Skin of body (tissue), 2 donors: Measurements from ENCODE around the gene MAPK8IP1. TPM values are rescaled to one million over a fixed set of nuclear protein-coding genes. Genes with fewer than 3 reads are reported as not detected.
A peak's percentile ranks its signal among the peaks of the same experiment; 100 is the strongest.
"Not testable (repeated sequence)": the region's sequence is repeated elsewhere in the genome, so short reads cannot be mapped to it uniquely, and the experiment has no call there.

ENCODE experiments used
- DNase-seq: peaks from one replicate; lab custom pipeline; 2025; lab: John Stamatoyannopoulos, UW
- total RNA-seq: library from RNA; depleted of rRNA; stranded (reverse); fragments of >200 nt; gene quantifications from one replicate; pipeline ENCODE4 v1.2.3, GENCODE V29; 2014

MAPK8IP1 gene
- total RNA-seq, 1 donor from 2014 or later, result 3.7 TPM

GRCh38 chr11:45889555-45889954 is 4.1 kb downstream of the MAPK8IP1 start:
- no peak for DNase-seq

GRCh38 chr11:45889966-45890365 is 4.5 kb downstream of the MAPK8IP1 start:
- DNase-seq, result no peak

- DNase-seq, result no peak
Observed at GRCh38 chr11:45890886-45891550, 5.6 kb downstream of the MAPK8IP1 start.

GRCh38 chr11:45892856-45893255 is 7.4 kb downstream of the MAPK8IP1 start:
- DNase-seq, result no peak

- DNase-seq, result no peak
Observed at GRCh38 chr11:45894555-45895247, 9.2 kb downstream of the MAPK8IP1 start.

- no peak for DNase-seq
Observed at GRCh38 chr11:45895553-45896259, 10.3 kb downstream of the MAPK8IP1 start.

- DNase-seq, result no peak
Observed at GRCh38 chr11:45896422-45896984, 11.1 kb downstream of the MAPK8IP1 start.

- no peak for DNase-seq
Observed at GRCh38 chr11:45897556-45897955, 12.1 kb downstream of the MAPK8IP1 start.

- no peak for DNase-seq
Observed at GRCh38 chr11:45899086-45899447, 13.6 kb downstream of the MAPK8IP1 start.

GRCh38 chr11:45899448-45900174 is 14.2 kb downstream of the MAPK8IP1 start:
- peak; percentile 73 for DNase-seq

- DNase-seq, result not testable (repeated sequence)
Observed at GRCh38 chr11:45900175-45900800, 14.8 kb downstream of the MAPK8IP1 start.

- DNase-seq, result no peak
Observed at GRCh38 chr11:45900916-45901617, 15.6 kb downstream of the MAPK8IP1 start.

GRCh38 chr11:45901626-45902025 is 16.2 kb downstream of the MAPK8IP1 start:
- DNase-seq, result no peak

- no peak for DNase-seq
Observed at GRCh38 chr11:45902452-45903380, 17.3 kb downstream of the MAPK8IP1 start.

- no peak for DNase-seq
Observed at GRCh38 chr11:45904309-45904915, 19.0 kb downstream of the MAPK8IP1 start.

GRCh38 chr11:45905095-45905494 is 19.6 kb downstream of the MAPK8IP1 start:
- DNase-seq, result no peak

GRCh38 chr11:45905576-45905975 is 20.1 kb downstream of the MAPK8IP1 start:
- DNase-seq, result not testable (repeated sequence)

GRCh38 chr11:45906096-45906682 is 20.7 kb downstream of the MAPK8IP1 start:
- no peak for DNase-seq
